ENCODE measurements around the gene PTPRJ.

DNA sequence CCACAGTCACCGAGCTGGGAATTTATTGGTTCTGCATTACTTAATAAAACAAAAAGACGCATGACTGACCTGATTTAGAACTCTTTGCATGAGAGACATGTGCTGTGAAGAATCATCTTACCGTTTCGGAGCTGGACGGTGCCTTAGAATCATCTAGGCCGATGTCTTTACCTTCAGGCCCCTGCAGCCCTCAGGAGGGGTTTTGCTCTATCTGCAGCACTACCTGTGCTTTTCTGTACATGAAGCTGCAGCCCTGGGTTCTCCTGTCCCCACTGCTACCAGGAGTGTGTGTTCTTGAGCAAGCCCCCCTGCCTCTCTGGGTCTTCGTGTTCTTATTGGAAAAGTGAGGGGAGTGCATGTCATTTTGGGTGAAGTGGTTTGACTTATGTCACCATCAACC is 142.3 kb downstream of the PTPRJ start:
- TF ChIP-seq, protein P1, sequence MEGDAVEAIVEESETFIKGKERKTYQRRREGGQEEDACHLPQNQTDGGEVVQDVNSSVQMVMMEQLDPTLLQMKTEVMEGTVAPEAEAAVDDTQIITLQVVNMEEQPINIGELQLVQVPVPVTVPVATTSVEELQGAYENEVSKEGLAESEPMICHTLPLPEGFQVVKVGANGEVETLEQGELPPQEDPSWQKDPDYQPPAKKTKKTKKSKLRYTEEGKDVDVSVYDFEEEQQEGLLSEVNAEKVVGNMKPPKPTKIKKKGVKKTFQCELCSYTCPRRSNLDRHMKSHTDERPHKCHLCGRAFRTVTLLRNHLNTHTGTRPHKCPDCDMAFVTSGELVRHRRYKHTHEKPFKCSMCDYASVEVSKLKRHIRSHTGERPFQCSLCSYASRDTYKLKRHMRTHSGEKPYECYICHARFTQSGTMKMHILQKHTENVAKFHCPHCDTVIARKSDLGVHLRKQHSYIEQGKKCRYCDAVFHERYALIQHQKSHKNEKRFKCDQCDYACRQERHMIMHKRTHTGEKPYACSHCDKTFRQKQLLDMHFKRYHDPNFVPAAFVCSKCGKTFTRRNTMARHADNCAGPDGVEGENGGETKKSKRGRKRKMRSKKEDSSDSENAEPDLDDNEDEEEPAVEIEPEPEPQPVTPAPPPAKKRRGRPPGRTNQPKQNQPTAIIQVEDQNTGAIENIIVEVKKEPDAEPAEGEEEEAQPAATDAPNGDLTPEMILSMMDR (conservative IDR thresholded peaks at IDR 0.05), result no peak
- no peak for TF ChIP-seq EZH2 (IDR thresholded peaks at IDR 0.05; ENCODE audit: low read depth)

Measured in PC-9 (cell line).